SK-N-SH (cell line): Measurements from ENCODE around the gene RIMS3. TPM values are rescaled to one million over a fixed set of nuclear protein-coding genes. Genes with fewer than 3 reads are reported as not detected.

Experiments
- CTCF ChIA-PET: fragments of 300-600, 350-600 bp; formaldehyde crosslinking; extraction: SDS; loops from one replicate; lab custom pipeline; 2021; lab: Yijun Ruan, JAX
- POLR2A ChIA-PET: fragments of 350-600 bp; sonication (Branson Sonifier 250); formaldehyde crosslinking; extraction: SDS; loops from one replicate; lab custom pipeline; 2020; ENCODE audit warnings: antibody characterized with exemption, inconsistent platforms; lab: Yijun Ruan, JAX
- DNase-seq: peaks from one replicate; pipeline ENCODE4 v3.0.0; 2012
- H2AFZ ChIP-seq: fragments of 200-600 bp; sonication (generic); 2 replicates; pipeline ENCODE4 v1.8.1; 2016; ENCODE audit warnings: antibody characterized with exemption, mild to moderate bottlenecking, low read depth
- H3F3A ChIP-seq: fragments of 200-600 bp; sonication (generic); replicated peaks from 2 replicates; pipeline ENCODE3; 2016; ENCODE audit warnings: antibody characterized with exemption, mild to moderate bottlenecking; ENCODE audit not compliant: insufficient read depth
- H3K27ac ChIP-seq, 2 experiments: fragments of 200-500 bp in 1 of 2; fragments of 200-600 bp in 1 of 2; sonication (Bioruptor generic) in 1 of 2; sonication (generic), shearing (Covaris generic) in 1 of 2; 2 replicates each; pipeline versions ENCODE4 v1.5.1 to v1.6.1; 2014 to 2016; ENCODE audit warnings: low read depth in 2 of 2, inconsistent platforms in 1 of 2, low read length in 1 of 2, mild to moderate bottlenecking in 1 of 2, mixed read lengths in 1 of 2
- H3K27me3 ChIP-seq: fragments of 200-600 bp; sonication (generic), shearing (Covaris generic); 2 replicates; pipeline ENCODE4 v1.6.1; 2016; ENCODE audit warnings: mixed run types; ENCODE audit not compliant: insufficient read depth
- H3K36me3 ChIP-seq, 2 experiments: fragments of 200-500 bp in 1 of 2; fragments of 200-600 bp in 1 of 2; sonication (Bioruptor generic) in 1 of 2; sonication (generic) in 1 of 2; replicated peaks in 1 of 2; 2 replicates each; pipeline versions ENCODE3 to v1.5.1; 2014 to 2016; ENCODE audit warnings: low read length in 1 of 2, mild to moderate bottlenecking in 1 of 2; ENCODE audit not compliant: insufficient read depth in 2 of 2, control insufficient read depth in 1 of 2
- H3K4me1 ChIP-seq, 2 experiments: fragments of 200-500 bp in 1 of 2; fragments of 200-600 bp in 1 of 2; sonication (Bioruptor generic) in 1 of 2; sonication (generic), shearing (Covaris generic) in 1 of 2; 2 replicates each; pipeline versions ENCODE4 v1.5.1 to v1.6.1; 2014 to 2016; ENCODE audit warnings: low read depth in 1 of 2, low read length in 1 of 2, mixed run types in 1 of 2; ENCODE audit not compliant: insufficient read depth in 2 of 2, control insufficient read depth in 1 of 2
- H3K4me2 ChIP-seq: fragments of 200-600 bp; sonication (generic), shearing (Covaris generic); 2 replicates; pipeline ENCODE4 v1.6.1; 2017; ENCODE audit warnings: mixed run types
- H3K4me3 ChIP-seq, 2 experiments: fragments of 200-500 bp in 1 of 2; fragments of 200-600 bp in 1 of 2; sonication (Bioruptor generic) in 1 of 2; sonication (generic), shearing (Covaris generic) in 1 of 2; 2 replicates each; pipeline versions ENCODE4 v1.5.1 to v1.8.1; 2014 to 2016; ENCODE audit warnings: low read depth in 2 of 2, inconsistent platforms in 1 of 2, low read length in 1 of 2, mild to moderate bottlenecking in 1 of 2, mixed read lengths in 1 of 2, moderate library complexity in 1 of 2
- H3K79me2 ChIP-seq: fragments of 200-600 bp; sonication (generic); 2 replicates; pipeline ENCODE4 v1.8.1; 2017; ENCODE audit warnings: mild to moderate bottlenecking; ENCODE audit not compliant: insufficient read depth
- H3K9ac ChIP-seq: fragments of 200-600 bp; sonication (generic); 2 replicates; pipeline ENCODE4 v1.6.1; 2017; ENCODE audit warnings: mixed run types
- H3K9me2 ChIP-seq: fragments of 200-600 bp; sonication (generic); 2 replicates; pipeline ENCODE4 v1.6.1; 2017; ENCODE audit warnings: mixed run types
- H3K9me3 ChIP-seq: fragments of 200-600 bp; sonication (generic); 2 replicates; pipeline ENCODE4 v1.6.1; 2017; ENCODE audit warnings: mixed run types, mild to moderate bottlenecking, moderate library complexity
- H4K20me1 ChIP-seq: fragments of 200-600 bp; sonication (generic); 2 replicates; pipeline ENCODE4 v1.6.1; 2017; ENCODE audit warnings: mild to moderate bottlenecking, mixed run types; ENCODE audit not compliant: insufficient read depth
- CHD2 ChIP-seq: fragments of 150-350 bp; IDR thresholded peaks from 2 replicates; pipeline ENCODE4 v1.6.1; 2018; ENCODE audit warnings: low read length; ENCODE audit not compliant: partially characterized antibody
- EP300 ChIP-seq, 2 experiments: IDR thresholded peaks; 2 replicates each; pipeline versions ENCODE4 v1.4.0 to v1.6.1; 2012; ENCODE audit warnings: borderline replicate concordance in 1 of 2, low read depth in 1 of 2, low read length in 1 of 2
- FOXM1 ChIP-seq: IDR thresholded peaks from 2 replicates; pipeline ENCODE4 v1.4.0; 2012; ENCODE audit warnings: low read depth, mild to moderate bottlenecking
- GATA2 ChIP-seq: sonication (generic); formaldehyde crosslinking; IDR thresholded peaks from 2 replicates; pipeline ENCODE4 v1.5.0; 2020; ENCODE audit warnings: mild to moderate bottlenecking, missing genetic modification reagents
- JUND ChIP-seq: IDR thresholded peaks from 2 replicates; pipeline ENCODE4 v1.4.0; 2012
- MEF2A ChIP-seq: IDR thresholded peaks from 2 replicates; pipeline ENCODE4 v1.4.0; 2012; ENCODE audit warnings: low read depth, borderline replicate concordance
- NFIC ChIP-seq: IDR thresholded peaks from 2 replicates; pipeline ENCODE4 v1.4.0; 2012; ENCODE audit warnings: borderline replicate concordance
- NRF1 ChIP-seq: IDR thresholded peaks from 2 replicates; pipeline ENCODE4 v1.6.1; 2012; ENCODE audit warnings: low read depth, mild to moderate bottlenecking, low read length
- RCOR1 ChIP-seq: fragments of 150-350 bp; IDR thresholded peaks from 2 replicates; pipeline ENCODE4 v1.6.1; 2017; ENCODE audit warnings: antibody characterized with exemption, low read length
- RFX5 ChIP-seq: IDR thresholded peaks from 2 replicates; pipeline ENCODE4 v1.6.1; 2012; ENCODE audit warnings: mild to moderate bottlenecking, improper control_type of control experiment, low read length
- RXRA ChIP-seq: IDR thresholded peaks from 2 replicates; pipeline ENCODE4 v1.4.0; 2012; ENCODE audit warnings: low read depth, mild to moderate bottlenecking, borderline replicate concordance
- SIN3A ChIP-seq: IDR thresholded peaks from 2 replicates; pipeline ENCODE4 v1.6.1; 2012; ENCODE audit warnings: low read depth, mild to moderate bottlenecking, low read length, moderate library complexity, borderline replicate concordance
- SMC3 ChIP-seq: IDR thresholded peaks from 2 replicates; pipeline ENCODE4 v1.6.1; 2012; ENCODE audit warnings: low read depth, low read length, improper control_type of control experiment
- TCF12 ChIP-seq: IDR thresholded peaks from 2 replicates; pipeline ENCODE4 v1.4.0; 2012
- YY1 ChIP-seq: IDR thresholded peaks from 2 replicates; pipeline ENCODE4 v1.4.0; 2012; ENCODE audit warnings: low read depth, mild to moderate bottlenecking
- WGBS: methylation state at CpG from one replicate; pipeline ENCODE4 v1.1.6; 2017; ENCODE audit warnings: low lambda C conversion rate; 5-methylcytosine and 5-hydroxymethylcytosine counted together
- polyA plus RNA-seq, 3 experiments: library from polyadenylated mRNA; depleted of rRNA; stranded (reverse); fragments of >200 nt; gene quantifications; 2 replicates each; pipeline ENCODE4 v1.2.3, GENCODE V29; 2012
- TF ChIP-seq, protein P1 (sequence below): IDR thresholded peaks from 2 replicates; pipeline ENCODE4; 2012
- TF ChIP-seq, protein P2 (sequence below): IDR thresholded peaks from 2 replicates; pipeline ENCODE4 v1.4.0; 2012; ENCODE audit warnings: low read depth, borderline replicate concordance
- TF ChIP-seq, protein P3 (sequence below): IDR thresholded peaks from 2 replicates; pipeline ENCODE4 v1.6.1; 2012; ENCODE audit warnings: mild to moderate bottlenecking, low read depth, low read length, moderate library complexity
- TF ChIP-seq, protein P4 (sequence below): fragments of 200-600 bp; sonication (generic); IDR thresholded peaks from 2 replicates; pipeline ENCODE4 v1.6.1; 2017; ENCODE audit warnings: antibody characterized with exemption, mild to moderate bottlenecking, moderate library complexity
- TF ChIP-seq, protein P5 (sequence below): fragments of 150-350 bp; IDR thresholded peaks from 2 replicates; pipeline ENCODE4 v1.6.1; 2016; ENCODE audit warnings: mild to moderate bottlenecking, low read depth, low read length
- TF ChIP-seq, protein P6 (sequence below): IDR thresholded peaks from 2 replicates; pipeline ENCODE4 v1.4.0; 2012; ENCODE audit warnings: low read depth, borderline replicate concordance

The RIMS3 gene
- polyA plus RNA-seq, 1 of the 3 experiments (the other 2 are of a cell fraction): 1.9 TPM

DNA sequence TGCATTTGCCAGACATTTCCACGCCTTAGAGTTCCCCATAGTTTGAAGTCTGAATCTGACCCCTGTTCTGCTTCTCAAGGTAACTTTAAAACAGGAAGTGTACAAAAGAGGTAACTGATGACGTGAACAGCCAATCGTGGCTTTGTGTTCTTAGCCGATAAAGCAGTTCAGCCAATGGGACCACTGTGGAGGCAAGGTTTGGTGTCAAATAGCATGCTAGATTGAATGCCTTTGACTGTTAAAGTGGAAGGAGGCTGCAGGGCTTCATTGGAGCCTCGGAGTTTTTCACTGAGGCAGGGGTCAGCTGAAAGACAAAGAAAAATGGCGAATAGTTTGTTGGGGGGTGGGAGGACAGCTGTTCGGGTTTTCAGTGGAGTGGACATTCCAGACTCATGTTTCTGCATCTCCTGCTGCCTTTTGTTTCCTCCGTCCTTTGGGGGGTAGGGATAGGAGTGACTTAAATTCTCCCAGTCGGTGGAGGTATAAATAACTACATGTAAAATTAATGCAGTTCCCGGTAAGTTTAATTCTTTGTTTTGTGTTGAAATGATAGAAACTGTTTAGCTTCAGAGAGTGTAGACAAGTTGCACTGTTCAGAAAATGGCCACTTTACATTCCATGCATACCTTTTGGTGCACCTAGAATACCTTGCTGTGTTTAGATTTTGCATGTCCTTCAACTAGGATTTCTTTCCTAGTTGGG lies 43.8 kb upstream of the RIMS3 start:
- peaks cover 12 to 13% of the 10 kb centered on the region in 2 experiments for H3K36me3 ChIP-seq
- H3K27me3 ChIP-seq: no peaks in the 10 kb centered on the region
- peak overlapping the region; percentile 72 to 87 for H3K4me3 ChIP-seq
- peak overlapping the region; percentile 74 for H3K9ac ChIP-seq
- peaks cover 97% of the 10 kb centered on the region for H3K79me2 ChIP-seq
- peaks cover 24% of the 10 kb centered on the region for H3F3A ChIP-seq
- peak; percentile 77 for DNase-seq
- peaks cover 20 to 24% of the 10 kb centered on the region in 2 experiments; a peak in 3 of 4 replicates for H3K4me1 ChIP-seq
- H3K4me2 ChIP-seq: peak overlapping the region; percentile 83
- H4K20me1 ChIP-seq: no peaks in the 10 kb centered on the region
- CTCF ChIA-PET: interaction anchor here (0.6 to 1.5 kb wide), 4 partner anchors 9 to 141 kb away, joined by 3 read pairs; partner anchors contain the start of gene NFYC
- peak overlapping the region; percentile 69 to 95 for H3K27ac ChIP-seq
- POLR2A ChIA-PET: interaction anchor here (3.1 kb wide), 1 partner anchor 18 kb away, joined by 10 read pairs; the partner anchor contains the start of gene NFYC
- no peaks in the 10 kb centered on the region for H3K9me2 ChIP-seq
- no peaks in the 10 kb centered on the region for H3K9me3 ChIP-seq
- H2AFZ ChIP-seq: peak overlapping the region; percentile 72
- 2% methylated on average over 10 of the region's 10 CpGs for WGBS
- peak; percentile 69; the same call in 1 of the 2 replicates for TF ChIP-seq RFX5
- no peak for TF ChIP-seq SMC3
- TF ChIP-seq, protein P1, sequence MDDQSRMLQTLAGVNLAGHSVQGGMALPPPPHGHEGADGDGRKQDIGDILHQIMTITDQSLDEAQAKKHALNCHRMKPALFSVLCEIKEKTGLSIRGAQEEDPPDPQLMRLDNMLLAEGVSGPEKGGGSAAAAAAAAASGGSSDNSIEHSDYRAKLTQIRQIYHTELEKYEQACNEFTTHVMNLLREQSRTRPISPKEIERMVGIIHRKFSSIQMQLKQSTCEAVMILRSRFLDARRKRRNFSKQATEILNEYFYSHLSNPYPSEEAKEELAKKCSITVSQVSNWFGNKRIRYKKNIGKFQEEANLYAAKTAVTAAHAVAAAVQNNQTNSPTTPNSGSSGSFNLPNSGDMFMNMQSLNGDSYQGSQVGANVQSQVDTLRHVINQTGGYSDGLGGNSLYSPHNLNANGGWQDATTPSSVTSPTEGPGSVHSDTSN: peak; percentile 91
- TF ChIP-seq SIN3A: peak; percentile 55; the same call in 1 of the 2 replicates
- TF ChIP-seq FOXM1: no peak
- no peak for TF ChIP-seq MEF2A
- no peak for TF ChIP-seq NFIC
- TF ChIP-seq, protein P2, sequence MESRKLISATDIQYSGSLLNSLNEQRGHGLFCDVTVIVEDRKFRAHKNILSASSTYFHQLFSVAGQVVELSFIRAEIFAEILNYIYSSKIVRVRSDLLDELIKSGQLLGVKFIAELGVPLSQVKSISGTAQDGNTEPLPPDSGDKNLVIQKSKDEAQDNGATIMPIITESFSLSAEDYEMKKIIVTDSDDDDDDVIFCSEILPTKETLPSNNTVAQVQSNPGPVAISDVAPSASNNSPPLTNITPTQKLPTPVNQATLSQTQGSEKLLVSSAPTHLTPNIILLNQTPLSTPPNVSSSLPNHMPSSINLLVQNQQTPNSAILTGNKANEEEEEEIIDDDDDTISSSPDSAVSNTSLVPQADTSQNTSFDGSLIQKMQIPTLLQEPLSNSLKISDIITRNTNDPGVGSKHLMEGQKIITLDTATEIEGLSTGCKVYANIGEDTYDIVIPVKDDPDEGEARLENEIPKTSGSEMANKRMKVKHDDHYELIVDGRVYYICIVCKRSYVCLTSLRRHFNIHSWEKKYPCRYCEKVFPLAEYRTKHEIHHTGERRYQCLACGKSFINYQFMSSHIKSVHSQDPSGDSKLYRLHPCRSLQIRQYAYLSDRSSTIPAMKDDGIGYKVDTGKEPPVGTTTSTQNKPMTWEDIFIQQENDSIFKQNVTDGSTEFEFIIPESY: no peak
- no peak for TF ChIP-seq EP300 (IDR thresholded peaks at IDR 0.05; ENCODE audit: borderline replicate concordance in 1 of 2, low read depth in 1 of 2, low read length in 1 of 2)
- TF ChIP-seq CHD2: peak; percentile 93
- TF ChIP-seq RXRA: no peak
- no peak for TF ChIP-seq NRF1
- TF ChIP-seq, protein P3, sequence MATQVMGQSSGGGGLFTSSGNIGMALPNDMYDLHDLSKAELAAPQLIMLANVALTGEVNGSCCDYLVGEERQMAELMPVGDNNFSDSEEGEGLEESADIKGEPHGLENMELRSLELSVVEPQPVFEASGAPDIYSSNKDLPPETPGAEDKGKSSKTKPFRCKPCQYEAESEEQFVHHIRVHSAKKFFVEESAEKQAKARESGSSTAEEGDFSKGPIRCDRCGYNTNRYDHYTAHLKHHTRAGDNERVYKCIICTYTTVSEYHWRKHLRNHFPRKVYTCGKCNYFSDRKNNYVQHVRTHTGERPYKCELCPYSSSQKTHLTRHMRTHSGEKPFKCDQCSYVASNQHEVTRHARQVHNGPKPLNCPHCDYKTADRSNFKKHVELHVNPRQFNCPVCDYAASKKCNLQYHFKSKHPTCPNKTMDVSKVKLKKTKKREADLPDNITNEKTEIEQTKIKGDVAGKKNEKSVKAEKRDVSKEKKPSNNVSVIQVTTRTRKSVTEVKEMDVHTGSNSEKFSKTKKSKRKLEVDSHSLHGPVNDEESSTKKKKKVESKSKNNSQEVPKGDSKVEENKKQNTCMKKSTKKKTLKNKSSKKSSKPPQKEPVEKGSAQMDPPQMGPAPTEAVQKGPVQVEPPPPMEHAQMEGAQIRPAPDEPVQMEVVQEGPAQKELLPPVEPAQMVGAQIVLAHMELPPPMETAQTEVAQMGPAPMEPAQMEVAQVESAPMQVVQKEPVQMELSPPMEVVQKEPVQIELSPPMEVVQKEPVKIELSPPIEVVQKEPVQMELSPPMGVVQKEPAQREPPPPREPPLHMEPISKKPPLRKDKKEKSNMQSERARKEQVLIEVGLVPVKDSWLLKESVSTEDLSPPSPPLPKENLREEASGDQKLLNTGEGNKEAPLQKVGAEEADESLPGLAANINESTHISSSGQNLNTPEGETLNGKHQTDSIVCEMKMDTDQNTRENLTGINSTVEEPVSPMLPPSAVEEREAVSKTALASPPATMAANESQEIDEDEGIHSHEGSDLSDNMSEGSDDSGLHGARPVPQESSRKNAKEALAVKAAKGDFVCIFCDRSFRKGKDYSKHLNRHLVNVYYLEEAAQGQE: no peak
- TF ChIP-seq, protein P4, sequence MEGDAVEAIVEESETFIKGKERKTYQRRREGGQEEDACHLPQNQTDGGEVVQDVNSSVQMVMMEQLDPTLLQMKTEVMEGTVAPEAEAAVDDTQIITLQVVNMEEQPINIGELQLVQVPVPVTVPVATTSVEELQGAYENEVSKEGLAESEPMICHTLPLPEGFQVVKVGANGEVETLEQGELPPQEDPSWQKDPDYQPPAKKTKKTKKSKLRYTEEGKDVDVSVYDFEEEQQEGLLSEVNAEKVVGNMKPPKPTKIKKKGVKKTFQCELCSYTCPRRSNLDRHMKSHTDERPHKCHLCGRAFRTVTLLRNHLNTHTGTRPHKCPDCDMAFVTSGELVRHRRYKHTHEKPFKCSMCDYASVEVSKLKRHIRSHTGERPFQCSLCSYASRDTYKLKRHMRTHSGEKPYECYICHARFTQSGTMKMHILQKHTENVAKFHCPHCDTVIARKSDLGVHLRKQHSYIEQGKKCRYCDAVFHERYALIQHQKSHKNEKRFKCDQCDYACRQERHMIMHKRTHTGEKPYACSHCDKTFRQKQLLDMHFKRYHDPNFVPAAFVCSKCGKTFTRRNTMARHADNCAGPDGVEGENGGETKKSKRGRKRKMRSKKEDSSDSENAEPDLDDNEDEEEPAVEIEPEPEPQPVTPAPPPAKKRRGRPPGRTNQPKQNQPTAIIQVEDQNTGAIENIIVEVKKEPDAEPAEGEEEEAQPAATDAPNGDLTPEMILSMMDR: no peak
- TF ChIP-seq JUND: no peak
- TF ChIP-seq, protein P5, sequence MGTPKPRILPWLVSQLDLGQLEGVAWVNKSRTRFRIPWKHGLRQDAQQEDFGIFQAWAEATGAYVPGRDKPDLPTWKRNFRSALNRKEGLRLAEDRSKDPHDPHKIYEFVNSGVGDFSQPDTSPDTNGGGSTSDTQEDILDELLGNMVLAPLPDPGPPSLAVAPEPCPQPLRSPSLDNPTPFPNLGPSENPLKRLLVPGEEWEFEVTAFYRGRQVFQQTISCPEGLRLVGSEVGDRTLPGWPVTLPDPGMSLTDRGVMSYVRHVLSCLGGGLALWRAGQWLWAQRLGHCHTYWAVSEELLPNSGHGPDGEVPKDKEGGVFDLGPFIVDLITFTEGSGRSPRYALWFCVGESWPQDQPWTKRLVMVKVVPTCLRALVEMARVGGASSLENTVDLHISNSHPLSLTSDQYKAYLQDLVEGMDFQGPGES: peak; percentile 82
- TF ChIP-seq RCOR1: 0 out of 2 replicates have a peak, but pooled peaks have one; percentile 18
- peak; percentile 20; the same call in 1 of the 2 replicates for TF ChIP-seq TCF12
- peak; percentile 56; the same call in 1 of the 2 replicates for TF ChIP-seq YY1
- no peak for TF ChIP-seq GATA2
- TF ChIP-seq, protein P6, sequence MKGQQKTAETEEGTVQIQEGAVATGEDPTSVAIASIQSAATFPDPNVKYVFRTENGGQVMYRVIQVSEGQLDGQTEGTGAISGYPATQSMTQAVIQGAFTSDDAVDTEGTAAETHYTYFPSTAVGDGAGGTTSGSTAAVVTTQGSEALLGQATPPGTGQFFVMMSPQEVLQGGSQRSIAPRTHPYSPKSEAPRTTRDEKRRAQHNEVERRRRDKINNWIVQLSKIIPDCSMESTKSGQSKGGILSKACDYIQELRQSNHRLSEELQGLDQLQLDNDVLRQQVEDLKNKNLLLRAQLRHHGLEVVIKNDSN: no peak
